ENCODE results near the gene SCFD2. TPM values are rescaled to one million over a fixed set of nuclear protein-coding genes. Genes with fewer than 3 reads are reported as not detected.
A peak's percentile ranks its signal among the peaks of the same experiment; 100 is the strongest.

Gene SCFD2
- total RNA-seq, 1 experiment from 2014 or later, result 7.4 TPM

- no peak overlapping the region for H3K4me3 ChIP-seq (ENCODE audit: low read depth in 2 of 2, low read length in 2 of 2)
- BruUV-seq (replicated peaks), result no TSS peak
- ChIA-PET POLR2A (no interaction called here), CTCF (no interaction called here)
- no peaks in the 10 kb centered on the region for H3K36me3 ChIP-seq (ENCODE audit: control insufficient read depth, insufficient read depth, low read length)
- DNase-seq (ENCODE audit: low read depth, low spot score), result no peak
- in situ Hi-C loops (cut with HindIII; ENCODE audit: low pct_unique_long_range_greater_than_20kb, low sequenced_read_pairs), result no loop called here
- no peak overlapping the region for H3K27ac ChIP-seq (ENCODE audit: low read length)
- intact Hi-C loops (cut with micrococcal nuclease; ENCODE audit: unreplicated experiment), result no loop called here
- no peaks in the 10 kb centered on the region for H3K4me1 ChIP-seq (ENCODE audit: control insufficient read depth, insufficient read depth, low read length)
- H3K9me3 ChIP-seq (ENCODE audit: control insufficient read depth, insufficient read depth, low read depth, low read length), result no peaks in the 10 kb centered on the region
- TF ChIP-seq TCF7L2 (IDR thresholded peaks at IDR 0.05; ENCODE audit: low read depth, low read length) (no peak), SIN3A (IDR thresholded peaks at IDR 0.05; ENCODE audit: borderline replicate concordance, insufficient read depth, low read depth, low read length) (no peak), REST (IDR thresholded peaks at IDR 0.05; ENCODE audit: insufficient read depth in 1 of 2, low read depth in 2 of 2, low read length in 1 of 2) (no peak), POLR2AphosphoS5 (IDR thresholded peaks at IDR 0.05; ENCODE audit: low read depth, low read length) (no peak)
- TF ChIP-seq, protein P1, sequence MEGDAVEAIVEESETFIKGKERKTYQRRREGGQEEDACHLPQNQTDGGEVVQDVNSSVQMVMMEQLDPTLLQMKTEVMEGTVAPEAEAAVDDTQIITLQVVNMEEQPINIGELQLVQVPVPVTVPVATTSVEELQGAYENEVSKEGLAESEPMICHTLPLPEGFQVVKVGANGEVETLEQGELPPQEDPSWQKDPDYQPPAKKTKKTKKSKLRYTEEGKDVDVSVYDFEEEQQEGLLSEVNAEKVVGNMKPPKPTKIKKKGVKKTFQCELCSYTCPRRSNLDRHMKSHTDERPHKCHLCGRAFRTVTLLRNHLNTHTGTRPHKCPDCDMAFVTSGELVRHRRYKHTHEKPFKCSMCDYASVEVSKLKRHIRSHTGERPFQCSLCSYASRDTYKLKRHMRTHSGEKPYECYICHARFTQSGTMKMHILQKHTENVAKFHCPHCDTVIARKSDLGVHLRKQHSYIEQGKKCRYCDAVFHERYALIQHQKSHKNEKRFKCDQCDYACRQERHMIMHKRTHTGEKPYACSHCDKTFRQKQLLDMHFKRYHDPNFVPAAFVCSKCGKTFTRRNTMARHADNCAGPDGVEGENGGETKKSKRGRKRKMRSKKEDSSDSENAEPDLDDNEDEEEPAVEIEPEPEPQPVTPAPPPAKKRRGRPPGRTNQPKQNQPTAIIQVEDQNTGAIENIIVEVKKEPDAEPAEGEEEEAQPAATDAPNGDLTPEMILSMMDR (IDR thresholded peaks at IDR 0.05), result no peak
- ATAC-seq, result no peak
- no peaks in the 10 kb centered on the region for H3K27me3 ChIP-seq (ENCODE audit: control insufficient read depth, insufficient read depth, low read length)
Observed at GRCh38 chr4:52912608-52913007, 453.3 kb downstream of the SCFD2 start.

- DNase-seq (ENCODE audit: low read depth, low spot score) (peak; percentile 46), ATAC-seq (peak; percentile 69)
- POLR2A ChIA-PET, result no interaction called here
- BruUV-seq (replicated peaks), result no TSS peak
- no peaks in the 10 kb centered on the region for H3K9me3 ChIP-seq (ENCODE audit: control insufficient read depth, insufficient read depth, low read depth, low read length)
- H3K27ac ChIP-seq (ENCODE audit: low read length), result no peak overlapping the region
- intact Hi-C loops (cut with micrococcal nuclease; ENCODE audit: unreplicated experiment), result loop anchor here (2.0 kb wide), 1 partner anchor 71 kb away; no protein-coding TSS in a partner anchor
- H3K4me1 ChIP-seq (ENCODE audit: control insufficient read depth, insufficient read depth, low read length), result no peaks in the 10 kb centered on the region
- H3K4me3 ChIP-seq (ENCODE audit: low read depth in 2 of 2, low read length in 2 of 2), result no peak overlapping the region
- CTCF ChIA-PET, result interaction anchor here (0.6 to 0.7 kb wide), 2 partner anchors 471 to 639 kb away, joined by 3 read pairs; no protein-coding TSS in a partner anchor
- no peaks in the 10 kb centered on the region for H3K36me3 ChIP-seq (ENCODE audit: control insufficient read depth, insufficient read depth, low read length)
- in situ Hi-C loops (cut with HindIII; ENCODE audit: low pct_unique_long_range_greater_than_20kb, low sequenced_read_pairs), result no loop called here
- TF ChIP-seq, protein P1 (IDR thresholded peaks at IDR 0.05), result peak; percentile 87
- TF ChIP-seq TCF7L2 (IDR thresholded peaks at IDR 0.05; ENCODE audit: low read depth, low read length), result no peak
- no peak for TF ChIP-seq REST (IDR thresholded peaks at IDR 0.05; ENCODE audit: insufficient read depth in 1 of 2, low read depth in 2 of 2, low read length in 1 of 2)
- H3K27me3 ChIP-seq (ENCODE audit: control insufficient read depth, insufficient read depth, low read length), result no peaks in the 10 kb centered on the region
Observed at GRCh38 chr4:52911684-52912294, 454.1 kb downstream of the SCFD2 start.
